Measurements from ENCODE around the gene EIF4E1B.

- no peak for TF ChIP-seq CTCF (conservative IDR thresholded peaks at IDR 0.05; ENCODE audit: low read length)
- TF ChIP-seq EZH2phosphoT487 (IDR thresholded peaks at IDR 0.05; ENCODE audit: borderline replicate concordance) = no peak
These were observed 27.4 kb upstream of the EIF4E1B start for GRCh38 chr5:176603091-176603490.

All from Loucy (cell line).